ENCODE measurements around the gene DMD.
"Not testable (repeated sequence)": the region's sequence is repeated elsewhere in the genome, so short reads cannot be mapped to it uniquely, and the experiment has no call there.

Gene DMD

DNA sequence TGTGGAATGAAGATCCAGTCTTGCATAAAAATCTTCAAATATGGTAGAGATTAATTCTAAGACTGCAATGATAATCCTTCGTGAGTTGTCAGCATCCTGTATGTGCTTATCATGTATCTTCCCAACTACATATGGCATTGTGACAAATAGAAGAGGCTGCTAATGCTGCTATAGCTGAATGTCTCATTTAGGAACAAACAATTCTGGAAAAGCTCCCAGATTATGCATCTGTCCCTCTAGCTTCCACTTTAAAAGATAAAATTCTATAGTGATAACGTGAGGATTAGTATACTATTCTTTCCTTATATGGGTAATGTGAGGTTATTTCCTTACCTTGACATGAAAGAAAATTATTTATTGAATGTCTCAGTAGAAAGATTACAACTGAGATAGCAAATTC, 930.9 kb downstream of the DMD start:
- DNase-seq (ENCODE audit: low read depth in 2 of 2): no peak

- no peak for DNase-seq (ENCODE audit: low read depth in 2 of 2)
Observed at GRCh38 chrX:32276153-32276552, 935.2 kb downstream of the DMD start.

- no peak for DNase-seq (ENCODE audit: low read depth in 2 of 2)
Observed at GRCh38 chrX:32269866-32270265, 941.5 kb downstream of the DMD start.

DNA sequence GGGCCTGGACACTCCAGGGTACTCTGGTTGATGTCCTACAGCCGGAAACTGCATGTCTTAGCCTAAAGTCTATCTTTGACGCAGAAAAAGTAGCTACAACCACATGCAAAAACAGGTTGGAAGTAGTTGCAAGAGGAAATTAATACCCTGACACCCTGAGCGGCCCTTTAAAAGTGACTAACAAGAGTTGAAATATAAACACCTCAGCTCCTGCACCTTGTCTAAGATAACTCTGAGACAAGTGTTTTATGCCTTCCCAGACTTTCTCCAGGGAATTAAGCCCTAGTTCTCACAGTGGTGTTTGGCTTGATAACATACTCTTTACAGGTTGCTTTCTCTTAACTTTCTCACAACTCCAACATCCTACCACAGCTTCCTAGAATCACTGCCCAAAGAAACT, 943.1 kb downstream of the DMD start:
- no peak for DNase-seq (ENCODE audit: low read depth in 2 of 2)

DNA sequence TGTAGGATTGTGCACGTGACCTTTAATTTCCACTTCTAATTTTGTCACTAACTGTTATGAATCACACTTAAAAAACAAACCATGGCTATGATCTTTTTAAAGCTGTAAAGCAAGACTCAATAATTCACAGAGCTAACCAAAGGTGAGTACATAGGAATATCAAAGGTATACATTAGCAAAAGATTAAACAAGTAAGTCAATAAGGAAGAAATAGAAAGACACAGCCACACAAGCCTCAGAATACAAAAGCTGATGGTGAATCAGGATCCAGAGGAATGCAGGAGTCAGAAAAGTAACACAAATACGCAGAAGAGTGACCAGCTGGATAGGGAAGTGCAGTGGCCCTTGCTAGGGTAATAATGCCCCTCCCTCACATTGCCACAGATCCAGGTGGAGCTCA, 943.6 kb downstream of the DMD start:
- no peak for DNase-seq (ENCODE audit: low read depth in 2 of 2)

GRCh38 chrX:32246675-32247074, 964.7 kb downstream of the DMD start:
- not testable (repeated sequence) for DNase-seq (ENCODE audit: low read depth in 2 of 2)

GRCh38 chrX:32195611-32196010, 1015.7 kb downstream of the DMD start:
- DNase-seq (ENCODE audit: low read depth in 2 of 2): no peak

DNA sequence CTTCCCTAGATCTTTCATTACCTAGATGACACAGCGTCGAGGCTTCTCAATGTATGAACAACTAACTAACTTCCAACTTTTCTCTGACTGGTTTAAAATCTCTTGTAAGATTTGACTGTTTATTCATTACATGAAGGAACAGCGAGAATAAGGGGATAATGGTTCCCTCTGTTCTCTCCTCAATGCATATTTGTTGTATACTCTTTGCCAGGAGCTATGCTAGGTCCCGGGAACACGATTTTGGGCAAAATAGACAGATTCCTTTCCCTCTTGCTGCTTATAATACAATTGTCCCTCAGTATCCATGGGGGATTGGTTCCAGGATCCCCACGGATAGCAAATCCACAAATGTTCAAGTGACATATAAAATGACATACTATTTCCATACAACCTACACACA, 1020.0 kb downstream of the DMD start:
- DNase-seq (ENCODE audit: low read depth in 2 of 2): no peak

DNA sequence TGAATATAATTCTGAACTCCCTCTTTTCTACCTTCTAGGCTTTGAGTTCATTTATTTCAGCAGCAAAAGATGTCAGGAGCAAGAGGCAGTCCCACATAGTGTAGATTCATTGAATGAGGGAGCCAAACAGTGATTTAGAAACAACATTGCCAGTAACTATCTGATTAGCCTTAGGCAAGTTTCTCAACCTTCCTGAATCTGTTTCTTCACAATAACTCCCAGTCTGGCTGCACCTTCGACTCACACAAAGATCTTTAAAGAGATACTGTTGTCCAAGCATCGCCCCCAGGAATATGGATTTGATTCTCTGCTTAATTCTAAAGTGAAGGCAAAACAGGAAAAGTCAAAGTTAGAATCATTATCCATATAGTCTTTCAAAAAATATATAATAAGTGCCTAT, 1026.2 kb downstream of the DMD start:
- DNase-seq (ENCODE audit: low read depth in 2 of 2): no peak

- DNase-seq (ENCODE audit: low read depth in 2 of 2): no peak
Observed at GRCh38 chrX:32183066-32183465, 1028.3 kb downstream of the DMD start.

- DNase-seq (ENCODE audit: low read depth in 2 of 2): no peak
Observed at GRCh38 chrX:32176510-32176909, 1034.8 kb downstream of the DMD start.

GRCh38 chrX:32170481-32170880, 1040.9 kb downstream of the DMD start:
- DNase-seq (ENCODE audit: low read depth in 2 of 2): no peak

DNA sequence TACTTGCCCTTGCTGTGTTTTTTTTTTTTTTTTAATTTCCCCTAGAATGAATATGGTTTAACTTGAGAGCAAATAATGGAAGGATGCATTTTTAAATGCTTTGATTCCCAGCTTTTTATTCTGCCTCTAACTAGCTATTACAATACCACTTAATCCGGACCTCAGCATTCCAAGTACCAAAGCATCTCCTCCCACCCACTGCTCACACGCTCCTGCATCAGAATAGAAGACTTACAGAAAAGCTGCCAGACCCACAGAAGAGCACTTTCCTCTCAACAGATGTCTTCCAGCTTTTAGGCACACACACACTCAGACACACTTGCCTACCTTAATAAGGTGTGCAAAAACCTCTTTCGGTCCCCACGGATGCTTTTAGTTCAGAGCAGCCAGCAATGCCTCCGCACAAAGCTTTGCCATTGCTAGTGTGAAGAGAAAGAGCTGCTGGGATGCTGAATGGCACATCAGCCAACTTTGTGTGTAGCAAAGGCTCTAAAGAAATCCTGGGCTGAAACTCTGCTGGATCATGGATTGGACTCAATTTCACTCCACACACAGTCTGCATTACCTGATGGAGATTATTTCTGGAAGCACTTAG, 1056.2 kb downstream of the DMD start:
- DNase-seq (ENCODE audit: low read depth in 2 of 2): no peak

- no peak for DNase-seq (ENCODE audit: low read depth in 2 of 2)
Observed at GRCh38 chrX:32153585-32153984, 1057.8 kb downstream of the DMD start.

DNA sequence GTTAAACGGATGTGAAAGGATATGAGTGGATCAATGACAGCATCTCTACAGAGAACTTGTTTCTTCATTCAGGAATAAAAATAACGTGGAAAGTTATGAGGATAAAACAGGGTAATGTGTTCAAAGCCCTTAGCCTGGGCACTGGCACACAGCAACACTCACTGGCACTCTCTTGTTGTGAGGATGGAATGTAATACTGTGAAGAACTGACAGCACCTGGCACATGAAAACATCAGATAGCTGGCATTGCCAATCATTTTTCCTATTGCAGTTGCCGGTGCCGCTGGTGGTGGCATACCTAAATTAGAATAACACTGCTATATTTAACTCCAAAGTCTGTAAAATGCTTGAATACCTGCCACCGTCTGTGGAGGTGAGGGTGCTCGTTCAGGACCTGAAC, 1061.2 kb downstream of the DMD start:
- no peak for DNase-seq (ENCODE audit: low read depth in 2 of 2)

DNA sequence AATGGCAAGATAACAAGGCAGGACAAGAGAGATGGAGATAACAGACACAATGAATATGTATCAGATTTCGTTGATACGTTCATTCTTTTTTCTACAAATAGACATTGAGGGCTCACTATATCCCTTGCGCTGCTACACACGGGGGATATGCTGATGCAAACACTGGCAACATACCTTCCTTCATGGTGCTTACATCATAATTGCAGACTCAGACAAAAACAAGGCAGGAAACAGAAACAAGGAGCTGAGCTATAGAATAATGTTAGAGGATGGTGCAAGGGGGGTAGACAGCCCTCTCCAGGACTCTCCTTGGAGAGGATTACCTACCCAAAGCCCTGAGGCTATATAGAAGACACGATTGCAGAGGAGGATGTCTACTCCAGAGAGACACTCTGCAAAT, 1069.5 kb downstream of the DMD start:
- no peak for DNase-seq (ENCODE audit: low read depth in 2 of 2)

GRCh38 chrX:32139476-32139875, 1071.9 kb downstream of the DMD start:
- no peak for DNase-seq (ENCODE audit: low read depth in 2 of 2)

DNA sequence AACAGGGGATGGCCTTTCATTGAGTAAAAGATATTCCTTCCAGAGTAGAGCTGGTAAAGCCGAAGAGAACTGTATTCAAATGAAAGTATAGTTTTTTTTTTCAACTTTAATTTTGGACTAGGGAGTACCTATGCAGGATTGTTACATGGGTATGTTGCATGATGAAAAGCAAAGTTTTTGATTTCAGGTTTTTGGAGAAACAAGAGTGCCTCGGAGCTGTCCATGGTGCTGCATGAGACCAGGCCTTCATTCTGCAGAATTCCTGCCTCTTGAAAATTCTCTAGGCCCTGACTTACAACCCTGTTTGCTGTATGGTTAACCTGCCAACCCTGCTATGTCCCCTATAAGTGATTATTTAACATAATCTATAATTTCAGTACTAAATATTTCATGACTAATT, 1073.8 kb downstream of the DMD start:
- no peak for DNase-seq (ENCODE audit: low read depth in 2 of 2)

GRCh38 chrX:32126997-32127396, 1084.4 kb downstream of the DMD start:
- DNase-seq (ENCODE audit: low read depth in 2 of 2): no peak

DNA sequence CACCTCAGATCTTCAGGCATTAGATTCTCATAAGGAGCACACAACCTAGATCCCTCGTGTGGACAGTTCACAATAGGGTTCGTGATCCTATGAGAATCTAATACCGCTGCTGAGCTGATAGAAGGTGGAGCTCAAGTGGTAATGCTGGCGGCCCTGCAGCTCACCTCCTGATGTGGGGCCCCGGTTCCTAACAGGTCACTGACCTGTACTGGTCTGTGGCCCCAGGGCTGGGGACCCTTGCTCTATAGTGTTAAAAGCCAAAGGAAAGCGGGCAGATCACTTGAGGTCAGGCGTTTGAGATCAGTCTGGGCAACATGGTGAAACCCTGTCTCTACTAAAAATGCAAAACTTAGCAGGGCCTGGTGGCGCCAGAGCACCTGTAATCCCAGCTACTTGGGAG, 1092.5 kb downstream of the DMD start:
- DNase-seq (ENCODE audit: low read depth in 2 of 2): no peak

DNA sequence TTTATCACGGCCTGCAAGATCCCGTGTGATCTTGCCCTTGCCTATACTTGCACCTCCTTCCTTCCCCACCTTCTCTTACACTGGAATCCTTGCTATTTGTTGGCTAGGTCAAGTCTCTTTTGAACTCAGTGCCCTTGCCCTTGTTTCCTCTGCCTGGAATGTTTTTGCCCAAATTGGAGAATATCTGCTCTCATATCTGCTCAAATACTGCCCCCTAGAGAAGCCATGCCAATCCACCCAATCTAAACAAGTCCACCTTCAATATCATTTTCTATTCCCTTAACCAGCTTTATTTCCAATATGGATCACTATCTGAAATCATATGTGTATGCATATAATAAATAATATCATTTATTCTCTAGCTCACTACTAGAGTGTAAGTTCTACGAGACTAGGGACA, 1095.3 kb downstream of the DMD start:
- no peak for DNase-seq (ENCODE audit: low read depth in 2 of 2)

GRCh38 chrX:32087663-32088062, 1123.7 kb downstream of the DMD start:
- no peak for DNase-seq (ENCODE audit: low read depth in 2 of 2)

- DNase-seq (ENCODE audit: low read depth in 2 of 2): no peak
Observed at GRCh38 chrX:32084757-32085156, 1126.6 kb downstream of the DMD start.

- DNase-seq (ENCODE audit: low read depth in 2 of 2): no peak
Observed at GRCh38 chrX:32048285-32048684, 1163.1 kb downstream of the DMD start.

DNA sequence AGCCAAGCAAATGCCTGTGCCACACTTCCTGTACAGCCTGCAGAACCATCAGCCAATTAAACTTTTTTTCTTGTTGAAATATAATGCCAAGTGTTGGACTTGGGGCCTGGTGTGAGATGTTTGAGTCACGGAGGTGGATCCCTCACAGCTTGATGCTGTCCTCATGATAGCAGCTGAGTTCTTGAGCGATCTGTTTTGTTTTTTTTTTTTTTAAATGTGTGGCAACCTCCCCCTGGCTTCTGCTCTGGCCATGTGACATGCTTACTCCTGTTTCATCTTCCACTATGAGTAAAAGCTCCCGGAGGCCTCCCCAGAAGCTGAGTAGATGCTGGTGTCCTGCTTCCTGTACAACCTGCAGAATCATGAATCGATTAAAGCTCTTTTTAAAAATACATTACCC, 1166.2 kb downstream of the DMD start:
- no peak for DNase-seq (ENCODE audit: low read depth in 2 of 2)
